Endothelial cell of hepatic sinusoid (primary cell): ENCODE results near the gene RCN2.

ENCODE experiments used
- in situ Hi-C: cut with HindIII; loops from 2 replicates; pipeline ENCODE4 v1.10.0; 2017; ENCODE audit warnings: low sequenced_read_pairs

Gene RCN2

DNA sequence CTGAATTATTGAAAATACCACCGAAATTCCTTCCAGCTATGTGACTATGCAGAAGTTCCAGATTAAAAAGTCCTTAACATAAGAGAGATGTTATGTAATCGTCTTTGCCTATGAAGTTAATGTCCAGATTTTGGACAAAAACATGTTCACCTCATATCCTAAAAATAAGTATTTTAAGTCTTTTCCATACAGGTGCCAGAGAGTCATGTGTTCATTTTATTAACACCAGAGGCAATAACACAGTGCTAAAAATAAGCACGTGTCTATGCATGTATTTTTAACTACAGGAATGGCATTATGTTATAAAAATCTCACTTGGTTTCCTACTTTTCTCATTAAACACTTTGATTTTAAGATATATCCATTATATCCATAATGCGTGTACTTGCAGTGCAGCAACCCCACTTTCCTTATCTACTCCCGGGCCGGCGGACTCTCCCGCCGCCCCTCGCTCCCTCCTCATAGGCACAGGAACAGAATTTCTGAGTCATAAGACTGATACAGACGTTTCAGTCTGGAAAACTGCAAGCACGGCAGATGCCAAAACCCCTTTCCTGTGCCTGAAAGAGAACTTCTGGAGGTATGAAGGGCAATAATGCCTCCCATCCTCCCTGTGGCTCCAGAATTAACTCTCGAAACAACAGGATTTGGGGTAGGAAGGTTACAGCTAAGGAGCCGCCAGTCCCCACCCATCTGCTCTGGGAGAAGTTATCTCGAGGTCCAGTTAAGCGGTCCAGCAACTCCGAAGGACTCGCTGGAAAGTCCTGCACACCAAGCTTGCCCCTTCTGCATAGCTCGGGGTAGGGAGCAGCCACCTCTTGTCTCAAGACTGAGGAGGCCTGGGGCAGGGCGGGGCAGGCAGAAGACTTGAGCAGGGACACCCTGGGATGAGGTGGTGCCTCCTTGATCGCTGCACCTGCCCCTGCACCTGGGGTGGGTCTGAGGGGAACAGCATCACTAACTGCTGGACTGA, 41.1 kb downstream of the RCN2 start:
- in situ Hi-C loops = loop anchor here (10.0 to 25.0 kb wide), 2 partner anchors 528 to 565 kb away; no protein-coding TSS in a partner anchor

DNA sequence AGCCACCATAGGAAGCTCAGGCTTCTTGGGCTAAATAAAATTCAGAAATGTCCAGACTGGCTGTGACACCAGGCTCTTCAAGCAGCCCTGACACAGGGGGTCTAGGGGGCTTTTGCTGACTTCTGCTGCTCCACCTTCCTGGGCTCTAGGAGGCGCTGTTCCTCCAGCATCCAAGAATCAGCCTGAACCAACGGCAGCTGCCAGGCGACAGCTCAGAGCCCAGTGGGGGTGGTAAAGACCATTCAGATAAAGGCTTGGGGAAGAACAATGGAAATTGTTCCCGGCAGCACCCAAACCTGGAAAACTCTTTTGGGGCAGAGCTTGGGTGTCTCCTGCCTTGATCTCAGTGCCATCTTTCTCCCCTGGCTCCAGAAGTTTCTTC, 41.8 kb downstream of the RCN2 start:
- in situ Hi-C loops = loop anchor here (10.0 to 25.0 kb wide), 2 partner anchors 529 to 564 kb away; no protein-coding TSS in a partner anchor

DNA sequence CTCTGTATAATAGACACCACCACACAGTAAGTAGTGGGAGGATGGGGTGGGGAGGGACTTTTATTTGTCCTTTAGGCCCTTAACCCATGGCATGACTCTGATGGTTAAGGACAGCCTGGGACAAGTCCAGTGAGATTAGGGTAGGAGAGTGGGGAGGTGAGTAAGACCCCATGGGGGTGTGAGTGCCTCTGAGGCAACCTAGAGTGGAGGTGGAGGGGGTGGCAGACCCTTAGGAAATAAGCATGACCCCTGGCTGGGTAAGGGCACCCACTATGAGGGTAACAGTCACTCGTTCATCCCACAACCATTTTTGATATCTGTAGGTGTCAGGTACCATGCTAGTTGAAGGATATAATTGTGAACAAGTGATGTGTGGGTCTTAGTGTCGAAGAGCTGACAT, 42.4 kb downstream of the RCN2 start:
- in situ Hi-C loops = loop anchor here (10.0 to 25.0 kb wide), 2 partner anchors 529 to 563 kb away; no protein-coding TSS in a partner anchor

DNA sequence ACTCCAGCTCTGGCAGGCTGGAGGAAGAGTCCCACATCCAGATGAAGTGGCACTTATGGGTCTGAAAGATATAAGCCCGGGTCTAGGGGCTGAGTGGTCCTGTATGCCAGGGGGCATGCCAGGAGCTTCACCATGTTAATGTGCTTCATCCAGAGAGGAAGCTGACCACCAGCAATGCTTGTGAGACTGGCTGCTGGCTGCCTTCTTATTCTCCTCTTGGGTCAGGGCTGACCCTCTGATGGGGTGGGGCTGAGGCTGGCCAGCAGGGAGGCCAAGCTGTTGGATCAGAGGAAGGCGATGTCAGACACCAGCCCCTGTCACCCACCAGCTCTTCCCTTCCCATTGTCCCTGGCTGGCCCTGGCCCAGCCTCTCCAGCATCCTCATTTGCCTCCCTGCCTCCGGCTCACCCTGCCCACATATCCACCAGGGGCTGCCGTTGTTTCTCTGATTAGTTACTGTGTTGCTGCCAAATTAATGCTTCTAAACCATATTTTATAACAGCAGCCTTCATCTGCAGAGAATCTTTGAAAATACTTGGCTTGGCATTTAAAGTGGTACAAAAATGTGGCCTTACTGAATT, 43.0 kb downstream of the RCN2 start:
- in situ Hi-C loops = loop anchor here (10.0 to 25.0 kb wide), 2 partner anchors 530 to 563 kb away; no protein-coding TSS in a partner anchor

DNA sequence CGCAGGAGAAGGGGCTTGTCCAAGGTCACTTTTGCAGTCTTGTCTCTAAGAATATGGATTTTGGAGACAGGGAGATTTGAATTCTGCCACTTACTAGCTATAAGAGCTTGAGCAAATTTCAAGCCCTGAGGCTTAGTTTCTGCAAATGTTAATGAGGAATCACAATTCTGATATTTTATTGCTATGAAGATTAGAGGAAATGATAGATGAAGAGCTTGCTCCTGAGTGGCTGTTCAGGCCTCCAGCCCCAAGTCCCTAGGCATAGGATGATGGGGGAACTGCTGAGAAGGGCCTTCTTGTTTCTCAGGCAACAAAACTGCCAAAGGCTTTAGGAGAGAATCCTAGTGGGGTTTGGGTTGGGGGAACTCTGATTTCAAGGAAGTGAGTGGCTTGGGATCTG, 44.6 kb downstream of the RCN2 start:
- in situ Hi-C loops = loop anchor here (10.0 kb wide), 1 partner anchor 531 kb away; no protein-coding TSS in a partner anchor

DNA sequence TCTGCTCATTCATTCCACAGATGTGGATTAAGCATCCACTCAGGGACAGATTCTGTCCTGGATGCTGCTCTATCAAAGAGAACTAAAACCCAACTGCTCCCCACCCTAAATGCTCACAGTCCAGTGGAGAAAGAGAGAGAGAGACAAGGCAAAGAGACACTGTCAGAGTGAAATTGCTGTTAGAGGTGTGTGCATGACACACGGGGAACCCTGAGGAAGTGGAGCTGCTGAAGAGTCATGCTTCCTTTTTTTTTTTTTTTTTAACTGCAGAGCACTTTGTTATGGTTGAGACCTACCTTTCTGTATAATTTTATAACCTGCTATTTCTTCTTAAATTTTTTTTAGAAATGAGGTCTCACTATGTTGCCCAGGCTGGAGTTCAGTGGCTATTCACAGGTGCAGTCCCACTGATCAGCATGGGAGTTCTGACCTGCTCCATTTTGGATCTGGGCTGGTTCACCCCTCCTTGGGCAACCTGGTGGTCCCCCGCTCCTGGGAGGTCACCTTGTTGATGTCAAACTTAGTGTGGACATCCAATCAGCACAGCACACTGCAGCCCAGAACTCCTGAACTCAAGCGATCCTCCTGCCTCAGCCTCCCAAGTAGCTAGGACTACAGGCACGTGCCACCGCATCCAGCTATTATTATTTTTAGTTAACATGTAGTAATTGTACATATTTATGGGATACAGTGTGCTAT, 45.2 kb downstream of the RCN2 start:
- in situ Hi-C loops = loop anchor here (10.0 kb wide), 1 partner anchor 532 kb away; no protein-coding TSS in a partner anchor

DNA sequence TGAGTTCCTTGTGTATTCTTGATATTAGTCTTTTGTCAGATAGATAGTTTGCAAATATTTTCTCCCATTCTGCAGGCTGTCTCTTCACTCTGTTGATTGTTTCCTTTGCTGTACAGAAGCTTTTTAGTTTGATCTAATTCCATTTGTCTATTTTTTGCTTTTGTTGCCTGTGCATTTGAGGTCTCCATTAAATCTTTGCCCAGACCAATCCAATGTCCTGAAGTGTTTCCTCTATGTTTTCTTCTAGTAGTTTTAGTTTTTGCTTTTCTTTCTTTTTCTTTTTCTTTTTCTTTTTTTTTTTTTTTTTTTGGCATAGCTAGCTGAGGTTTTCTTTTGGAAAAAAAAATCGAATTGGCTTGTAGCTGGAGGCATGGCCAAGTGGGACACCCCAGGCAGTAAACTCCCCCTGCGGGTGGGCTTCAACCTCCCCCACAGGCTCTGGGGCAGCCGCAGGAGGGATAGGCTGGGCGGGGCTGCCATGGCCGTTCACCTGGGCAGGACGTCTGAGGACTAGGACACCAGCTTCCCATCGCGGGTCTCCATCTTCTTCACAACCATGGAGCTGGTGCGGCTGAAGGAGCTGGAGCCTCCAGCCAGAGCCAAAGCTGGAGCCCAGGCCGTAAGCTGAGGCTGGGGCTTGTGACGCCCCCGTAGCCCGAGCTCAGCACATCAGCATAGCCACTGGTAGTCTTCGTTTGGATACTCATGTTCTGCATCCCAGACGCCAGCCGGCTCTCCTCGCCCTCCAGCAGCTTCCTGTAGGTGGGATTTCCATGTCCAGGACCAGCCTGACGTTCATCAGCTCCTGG, 47.2 kb downstream of the RCN2 start:
- in situ Hi-C loops = loop anchor here (10.0 kb wide), 1 partner anchor 534 kb away; no protein-coding TSS in a partner anchor

DNA sequence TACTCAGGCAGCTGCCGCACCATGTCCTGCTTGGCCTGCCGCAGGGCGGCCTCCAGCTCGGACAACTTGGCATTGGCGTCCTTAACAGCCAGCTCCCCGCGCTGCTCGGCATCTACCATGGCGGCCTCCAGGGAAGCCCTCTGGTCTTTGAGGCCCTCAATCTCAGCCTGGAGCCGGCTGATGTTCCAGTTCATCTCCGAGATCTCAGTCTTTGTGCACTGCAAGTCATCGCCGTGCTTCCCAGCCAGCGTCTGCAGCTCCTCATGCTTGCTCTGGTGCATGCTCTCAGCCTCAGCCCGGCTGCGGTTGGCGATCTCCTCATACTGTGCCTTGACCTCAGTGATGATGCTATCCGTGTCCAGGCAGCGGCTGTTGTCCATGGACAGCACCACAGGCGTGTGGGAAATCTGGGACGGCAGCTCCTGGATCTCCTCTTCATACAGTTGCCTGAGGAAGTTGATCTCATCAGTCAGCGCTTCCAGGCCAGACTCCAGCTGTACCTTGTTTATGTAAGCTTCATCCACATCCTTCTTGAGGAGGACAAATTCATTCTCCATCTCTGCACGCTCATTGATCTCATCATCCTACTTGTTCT, 47.9 kb downstream of the RCN2 start:
- in situ Hi-C loops = loop anchor here (10.0 kb wide), 1 partner anchor 535 kb away; no protein-coding TSS in a partner anchor

DNA sequence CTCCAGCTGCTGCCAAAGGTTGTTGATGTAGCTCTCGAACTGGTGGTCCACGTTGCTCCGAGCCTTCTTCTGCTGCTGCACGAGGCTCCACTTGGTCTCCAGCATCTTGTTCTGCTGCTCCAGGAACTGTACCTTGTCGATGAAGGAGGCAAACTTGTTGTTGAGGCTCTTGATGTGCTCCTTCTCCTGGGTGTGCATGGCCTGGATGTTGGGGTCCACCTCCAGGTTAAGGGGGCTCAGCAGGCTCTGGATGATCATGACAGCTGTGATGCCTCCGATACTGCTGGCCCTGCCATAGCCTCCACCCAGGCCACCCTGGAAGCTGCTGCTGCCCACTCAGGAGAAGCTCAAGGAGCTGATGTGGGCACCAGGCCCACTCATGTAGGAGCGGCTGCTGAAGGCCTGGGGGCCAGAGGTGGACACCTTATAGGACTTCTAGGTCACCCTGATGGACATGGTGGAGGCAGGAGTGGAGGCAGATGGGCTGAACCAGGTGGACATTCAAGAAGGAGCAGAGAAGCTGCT, 48.5 kb downstream of the RCN2 start:
- in situ Hi-C loops = loop anchor here (10.0 kb wide), 1 partner anchor 535 kb away; no protein-coding TSS in a partner anchor

DNA sequence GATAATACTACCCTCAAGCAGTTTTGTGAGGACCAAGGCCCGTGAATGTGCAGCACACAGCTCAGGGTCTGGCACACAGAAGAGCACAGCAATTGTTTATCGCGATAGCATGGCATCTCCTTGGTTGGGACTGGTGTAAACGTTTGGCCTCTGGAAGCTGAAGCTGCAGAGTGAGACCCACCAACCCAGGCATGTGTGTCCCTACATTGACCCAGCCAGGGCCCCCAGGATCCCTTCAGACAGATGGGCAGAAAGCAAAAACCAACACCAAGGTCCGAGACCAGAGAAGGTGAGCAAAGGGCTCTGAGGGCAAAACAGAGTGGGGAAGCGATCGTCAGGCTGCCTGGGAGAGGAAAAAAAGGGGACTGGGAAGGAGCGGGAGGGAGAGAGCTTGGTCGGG, 50.8 kb downstream of the RCN2 start:
- in situ Hi-C loops = no loop called here

DNA sequence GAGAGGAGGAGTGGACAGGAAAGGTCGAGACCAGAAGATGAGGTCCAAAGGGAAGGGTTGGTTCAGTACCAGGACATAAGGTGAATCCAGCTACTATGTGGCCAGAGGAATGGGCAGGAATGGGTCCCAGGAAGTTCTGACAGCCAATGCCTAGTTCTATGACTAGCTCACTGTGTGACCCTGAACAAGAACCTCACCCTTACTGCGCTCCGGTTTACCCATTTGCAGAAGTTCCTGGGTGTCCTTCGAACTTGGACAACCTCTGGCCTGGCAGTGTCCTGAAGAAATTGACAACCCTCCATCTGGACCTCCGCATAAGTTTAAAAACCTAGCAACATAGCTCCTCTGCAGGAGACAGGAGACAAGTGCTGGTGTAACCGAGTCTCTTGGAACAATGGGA, 51.2 kb downstream of the RCN2 start:
- in situ Hi-C loops = no loop called here

DNA sequence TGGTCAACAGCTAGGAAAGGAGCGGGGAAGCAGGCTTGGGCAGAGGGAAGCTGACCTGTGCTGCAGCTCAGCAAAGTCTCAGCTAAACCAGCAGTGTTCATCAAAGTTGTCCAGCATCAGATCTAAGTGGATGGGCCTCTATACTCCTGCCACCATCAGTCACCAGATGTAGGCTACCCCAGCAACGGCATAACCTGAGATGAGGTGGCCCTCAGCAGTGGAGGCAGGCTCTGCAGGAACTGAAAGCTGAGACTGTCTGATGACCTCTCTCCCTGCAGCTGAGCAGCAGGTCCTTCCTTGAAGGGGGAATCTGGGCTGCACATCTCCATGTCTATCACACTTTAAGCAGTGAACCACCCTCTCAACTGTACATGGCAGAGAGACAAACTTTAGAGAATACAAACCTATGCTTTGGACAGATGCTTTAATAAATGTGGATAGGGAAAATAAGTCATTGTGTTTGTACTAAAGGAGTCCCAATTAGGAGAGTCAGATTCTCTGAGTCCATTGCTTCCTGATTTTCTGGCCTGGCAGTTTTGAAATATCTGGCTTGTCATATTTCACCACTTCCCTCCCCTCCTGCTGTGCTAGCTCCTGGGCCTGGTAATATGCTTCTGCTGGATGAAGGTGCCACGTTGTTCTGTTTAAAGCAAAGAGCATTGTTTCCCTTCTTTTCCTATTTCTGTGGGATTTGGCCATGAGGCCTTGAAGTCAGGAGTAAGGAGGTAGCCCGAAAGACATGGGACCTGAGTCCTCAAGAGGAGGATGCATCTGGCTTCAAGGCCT, 52.2 kb downstream of the RCN2 start:
- in situ Hi-C loops = no loop called here

DNA sequence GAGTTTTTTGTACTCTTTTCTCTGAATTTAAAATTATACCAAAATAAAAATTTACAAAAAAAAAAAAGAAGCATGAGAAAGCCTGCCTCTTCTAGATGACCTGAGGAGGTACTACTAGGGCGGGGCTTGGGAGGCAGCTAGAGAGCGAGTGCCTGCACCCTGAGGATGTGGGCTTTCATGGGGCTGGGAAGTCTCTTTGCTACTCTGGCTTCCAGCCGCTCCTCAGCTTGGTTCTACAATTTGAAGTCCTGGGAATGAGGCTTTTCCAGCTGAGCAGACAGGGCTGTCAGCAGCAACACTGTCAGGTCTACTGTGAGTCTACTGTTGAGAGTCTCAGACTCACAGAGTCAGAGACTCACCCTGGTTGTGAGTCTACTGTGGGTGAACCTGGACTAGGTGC, 55.2 kb downstream of the RCN2 start:
- in situ Hi-C loops = no loop called here

DNA sequence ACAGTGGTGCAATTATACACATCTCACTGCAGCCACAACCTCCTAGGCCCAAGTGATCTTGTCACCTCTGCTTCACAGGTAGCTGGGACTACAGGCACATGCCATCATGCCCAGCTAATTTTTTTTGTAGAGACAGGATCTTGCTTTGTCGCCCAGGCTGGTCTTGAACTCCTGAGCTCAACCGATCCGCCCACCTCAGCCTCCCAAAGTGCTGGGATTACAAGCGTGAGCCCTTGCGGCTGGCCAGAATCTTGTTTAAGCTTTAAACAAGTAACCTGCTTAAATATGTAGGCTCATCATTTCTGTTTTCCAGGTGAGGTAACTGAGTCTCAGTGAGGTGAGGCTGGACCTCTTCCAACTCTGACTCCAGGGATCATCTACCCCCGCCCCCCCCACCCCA, 55.7 kb downstream of the RCN2 start:
- in situ Hi-C loops = no loop called here

DNA sequence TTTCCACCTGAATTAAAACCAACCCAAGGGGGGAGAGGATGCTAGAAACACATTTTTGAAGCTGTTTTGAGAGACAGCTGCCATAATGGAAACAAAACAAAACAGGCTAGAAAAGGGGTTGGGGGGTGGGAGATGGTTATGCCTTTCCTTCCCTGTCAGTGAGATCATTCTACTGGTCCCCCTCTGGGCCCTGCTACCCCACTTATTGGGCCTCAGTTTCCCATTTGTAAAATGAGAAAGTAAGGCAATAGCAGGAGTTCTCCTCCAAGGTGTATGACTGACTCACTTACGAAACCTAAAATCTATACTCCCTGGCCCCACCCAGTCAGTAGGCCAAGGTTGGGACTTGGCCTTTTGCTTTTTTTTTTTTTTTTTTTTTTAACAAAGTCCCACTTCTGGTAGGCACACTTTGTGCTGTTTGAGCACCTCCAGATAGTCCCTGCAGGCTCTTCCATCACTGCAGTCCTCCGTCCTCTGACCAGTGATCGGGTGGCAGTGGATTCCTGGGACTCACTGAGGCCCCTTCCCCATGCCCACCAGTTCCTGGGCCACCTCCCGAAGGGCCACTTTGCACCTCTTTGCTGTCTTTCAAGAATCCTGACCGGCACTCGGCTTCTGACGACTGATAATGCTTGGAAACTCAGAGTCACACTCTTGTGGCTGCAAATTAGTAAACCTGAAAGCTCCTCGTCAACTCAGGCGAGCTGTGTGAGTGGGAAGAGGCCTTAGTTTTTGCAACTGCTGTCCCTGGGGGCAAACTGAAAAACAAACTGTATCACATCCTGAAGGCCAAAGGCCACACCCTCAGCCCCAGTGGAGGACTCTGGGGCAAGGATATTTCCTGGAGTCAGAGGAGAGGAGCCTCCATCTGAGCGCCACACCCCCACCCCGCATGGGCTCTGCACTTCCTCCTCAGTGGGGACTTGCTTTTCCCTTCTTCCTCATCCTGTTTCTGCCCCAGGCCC, 56.6 kb downstream of the RCN2 start:
- in situ Hi-C loops = no loop called here

DNA sequence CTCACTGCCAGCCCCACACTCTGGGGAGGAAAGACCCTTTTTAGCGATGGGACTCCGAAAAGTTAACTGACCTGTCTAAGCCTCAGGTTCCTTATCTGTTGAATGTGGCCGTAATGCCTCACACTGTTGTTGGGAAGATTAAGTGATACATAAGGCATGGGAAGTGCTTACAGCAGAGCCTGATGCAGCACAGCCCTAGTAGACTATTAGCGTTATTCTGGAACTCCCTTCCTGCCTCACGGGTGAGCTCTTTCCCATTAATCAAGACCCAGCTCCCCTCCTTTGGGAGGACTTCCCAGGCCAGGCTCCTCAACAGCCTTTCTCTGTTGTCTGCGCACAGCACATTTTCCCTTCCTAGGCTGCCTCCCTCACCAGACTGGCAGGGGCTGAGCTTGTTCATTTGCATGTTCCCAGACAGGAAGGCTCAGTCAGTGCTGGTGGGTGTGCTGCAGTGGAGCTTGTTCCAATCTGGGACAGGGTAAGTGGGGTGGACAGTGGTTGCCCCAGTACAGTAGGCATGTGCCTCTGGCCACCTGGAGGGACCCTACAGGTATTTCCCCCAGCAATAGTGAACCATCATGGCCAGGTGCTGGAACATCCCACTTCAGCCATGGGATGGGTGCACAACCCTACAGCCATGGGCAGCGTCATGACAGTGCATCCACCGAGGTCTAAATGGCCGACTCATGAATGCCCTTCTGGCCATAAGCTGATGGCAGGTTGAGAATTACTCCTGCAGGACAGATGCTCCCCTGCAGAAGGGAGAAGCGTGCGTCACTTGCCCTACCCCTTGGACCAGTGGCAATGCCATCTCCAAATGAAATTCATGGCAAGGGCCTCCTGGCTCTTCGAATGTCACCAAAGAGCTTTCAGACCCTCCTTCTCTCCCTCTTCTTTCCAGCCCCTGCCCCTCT, 57.6 kb downstream of the RCN2 start:
- in situ Hi-C loops = no loop called here

DNA sequence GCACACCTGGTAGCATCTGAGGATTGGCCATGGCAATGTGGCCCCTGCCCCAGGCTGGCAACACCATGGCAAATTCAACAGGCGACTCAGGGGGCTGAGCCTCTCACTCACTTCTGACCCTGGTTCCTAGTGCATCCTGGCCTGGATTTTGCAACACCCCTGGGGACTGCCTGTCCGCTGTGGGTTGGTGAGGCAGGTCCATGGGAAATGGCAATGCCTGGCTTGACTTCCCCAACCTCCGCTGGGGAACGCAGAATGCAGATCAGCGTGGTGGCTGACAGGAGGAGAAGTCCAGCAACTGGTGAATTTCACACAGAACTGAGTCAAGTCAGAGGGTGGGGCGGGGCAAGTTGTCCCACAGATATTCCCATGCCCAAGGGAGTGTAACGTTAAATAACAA, 59.5 kb downstream of the RCN2 start:
- in situ Hi-C loops = no loop called here
